Endothelial cell of umbilical vein (primary cell): ENCODE measurements around the gene DXO.
"Not testable (repeated sequence)": the region's sequence is repeated elsewhere in the genome, so short reads cannot be mapped to it uniquely, and the experiment has no call there.

Experiments used
- CTCF ChIP-seq, 2 donors: IDR thresholded peaks; 1 replicate in 1 of 2; 2 replicates in 1 of 2; pipeline ENCODE4 v1.5.1; 2011; ENCODE audit warnings: low read length in 2 of 2, mild to moderate bottlenecking in 2 of 2, moderate library complexity in 2 of 2, control low read depth in 1 of 2, inconsistent platforms in 1 of 2, low read depth in 1 of 2; ENCODE audit not compliant: insufficient read depth in 1 of 2; ENCODE audit errors: extremely low read depth in 1 of 2
- EZH2 ChIP-seq: IDR thresholded peaks from 2 replicates; pipeline ENCODE4 v1.6.1; 2012; ENCODE audit warnings: borderline replicate concordance, low read depth, mild to moderate bottlenecking, moderate library complexity, low read length, inconsistent platforms; ENCODE audit not compliant: severe bottlenecking
- FOS ChIP-seq: IDR thresholded peaks from 2 replicates; pipeline ENCODE4 v1.6.1; 2011; ENCODE audit warnings: mild to moderate bottlenecking, low read length, moderate library complexity, borderline replicate concordance; ENCODE audit not compliant: insufficient read depth
- GATA2 ChIP-seq: IDR thresholded peaks from 2 replicates; pipeline ENCODE4 v1.7.0; 2011; ENCODE audit warnings: low read depth, mild to moderate bottlenecking, moderate library complexity, mixed read lengths, low read length; ENCODE audit not compliant: insufficient read length, insufficient read depth
- JUN ChIP-seq: IDR thresholded peaks from 2 replicates; pipeline ENCODE4 v1.6.1; 2011; ENCODE audit warnings: borderline replicate concordance, low read depth; ENCODE audit not compliant: insufficient read length, insufficient read depth
- MAX ChIP-seq: IDR thresholded peaks from 2 replicates; pipeline ENCODE4 v1.6.1; 2011; ENCODE audit not compliant: insufficient read depth, insufficient read length
- MYC ChIP-seq: IDR thresholded peaks from one replicate; pipeline ENCODE4 v1.6.1; 2011; ENCODE audit warnings: mild to moderate bottlenecking, low read depth, low read length
- POLR2A ChIP-seq: IDR thresholded peaks from 2 replicates; pipeline ENCODE4 v1.6.1; 2012; ENCODE audit warnings: low read depth, mild to moderate bottlenecking, control low read depth, low read length
- POLR2AphosphoS5 ChIP-seq: IDR thresholded peaks from 2 replicates; pipeline ENCODE4 v1.6.1; 2012; ENCODE audit warnings: low read depth, mild to moderate bottlenecking, control low read depth, low read length, moderate library complexity; ENCODE audit not compliant: insufficient read depth

GRCh38 chr6:32004393-32004792, 32.5 kb upstream of the DXO start:
- TF ChIP-seq EZH2; POLR2AphosphoS5; CTCF (IDR thresholded peaks at IDR 0.05; ENCODE audit: extremely low read depth in 1 of 2, insufficient read depth in 1 of 2, low read depth in 1 of 2, low read length in 2 of 2); POLR2A; FOS; GATA2; MAX; MYC; JUN: not testable (repeated sequence)
